Activated T-cell treated with anti-CD3 and anti-CD28 coated beads, Interleukin-2, amount 50 U/mL, for 72 hours (primary cell): ENCODE results near the gene APP. TPM values are rescaled to one million over a fixed set of nuclear protein-coding genes. Genes with fewer than 3 reads are reported as not detected.
A peak's percentile ranks its signal among the peaks of the same experiment; 100 is the strongest.

Experiments used
- ATAC-seq, 2 donors: fragments of 150-1000 bp; cut with Tn5 transposase; replicated peaks in 1 of 2; 2 replicates each; pipeline ENCODE4 v1.10.0; 2021; ENCODE audit warnings: moderate library complexity in 2 of 2, mild to moderate bottlenecking in 1 of 2
- DNase-seq, 2 donors: peaks; one replicate each; pipeline ENCODE4 v3.0.0; 2021 to 2022; ENCODE audit warnings: mixed read lengths in 1 of 2
- H3K27ac Mint-ChIP-seq: one replicate; pipeline ENCODE4 v1.8.0; 2022; ENCODE audit warnings: mild to moderate bottlenecking, moderate library complexity, mixed read lengths
- H3K27me3 Mint-ChIP-seq: one replicate; pipeline ENCODE4 v1.8.0; 2022; ENCODE audit warnings: low read depth, mixed read lengths
- H3K36me3 Mint-ChIP-seq, 2 donors: one replicate each; pipeline ENCODE4 v1.8.0; 2022; ENCODE audit warnings: mixed read lengths in 2 of 2, mild to moderate bottlenecking in 1 of 2; ENCODE audit not compliant: insufficient read depth in 2 of 2
- H3K4me1 Mint-ChIP-seq: one replicate; pipeline ENCODE4 v1.8.0; 2022; ENCODE audit warnings: low read depth, mixed read lengths
- H3K4me3 Mint-ChIP-seq, 2 donors: one replicate each; pipeline ENCODE4 v1.8.0; 2022; ENCODE audit warnings: mild to moderate bottlenecking in 2 of 2, mixed read lengths in 2 of 2, moderate library complexity in 2 of 2
- H3K9me3 Mint-ChIP-seq, 2 donors: one replicate each; pipeline ENCODE4 v1.8.0; 2022; ENCODE audit warnings: mixed read lengths in 2 of 2
- total RNA-seq, 2 donors: library from RNA; stranded (reverse); gene quantifications; one replicate each; pipeline ENCODE4 v1.2.3, GENCODE V29; 2022

APP gene
- 10 to 100 TPM; 37.2 to 45.0 TPM for total RNA-seq

DNA sequence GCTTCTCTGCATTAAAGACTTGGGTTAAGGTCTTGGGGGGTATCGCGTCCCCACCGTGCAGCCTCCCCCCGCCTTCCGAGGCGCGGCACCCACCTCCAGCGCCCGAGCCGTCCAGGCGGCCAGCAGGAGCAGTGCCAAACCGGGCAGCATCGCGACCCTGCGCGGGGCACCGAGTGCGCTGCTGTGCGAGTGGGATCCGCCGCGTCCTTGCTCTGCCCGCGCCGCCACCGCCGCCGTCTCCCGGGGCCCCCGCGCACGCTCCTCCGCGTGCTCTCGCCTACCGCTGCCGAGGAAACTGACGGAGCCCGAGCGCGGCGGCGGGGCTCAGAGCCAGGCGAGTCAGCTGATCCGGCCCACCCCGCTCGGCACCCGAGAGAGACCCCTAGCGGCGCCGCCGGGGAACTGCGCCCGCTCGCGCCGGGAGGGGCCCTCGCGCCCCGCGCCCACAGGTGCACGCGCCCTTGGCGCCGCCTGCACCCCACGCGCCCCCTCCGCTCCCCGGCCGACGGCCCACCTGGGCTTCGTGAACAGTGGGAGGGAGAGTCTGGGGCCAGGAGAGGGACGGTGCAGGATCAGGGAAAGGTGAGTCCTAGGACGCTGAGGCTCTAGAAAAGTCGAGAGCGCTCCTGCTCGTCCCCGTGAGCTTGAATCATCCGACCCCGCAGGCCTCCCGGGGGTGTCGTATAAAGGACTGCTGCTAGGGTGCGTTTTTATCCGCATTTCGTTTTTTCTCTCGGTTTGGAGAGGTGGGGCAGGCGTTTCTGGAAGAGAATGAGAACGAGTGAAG lies at the start of gene APP:
APP (minus strand) TSS at position 300 of the 787 bp plus-strand sequence; CDS start at position 150, 150 bp downstream.
- peaks cover 33% of the 10 kb centered on the region for H3K4me1 Mint-ChIP-seq
- peak within 1 kb of the TSS; percentile 98 for H3K4me3 Mint-ChIP-seq
- H3K9me3 Mint-ChIP-seq, result no peaks in the 10 kb centered on the region
- peak; percentile 89 to 95 for DNase-seq
- H3K27me3 Mint-ChIP-seq, result peaks cover 9% of the 10 kb centered on the region
- H3K27ac Mint-ChIP-seq, result peak within 1 kb of the TSS; percentile 43
- ATAC-seq, result peak; percentile 84 to 86
- H3K36me3 Mint-ChIP-seq, result peaks cover 3% of the 10 kb centered on the region in 2 donors

DNA sequence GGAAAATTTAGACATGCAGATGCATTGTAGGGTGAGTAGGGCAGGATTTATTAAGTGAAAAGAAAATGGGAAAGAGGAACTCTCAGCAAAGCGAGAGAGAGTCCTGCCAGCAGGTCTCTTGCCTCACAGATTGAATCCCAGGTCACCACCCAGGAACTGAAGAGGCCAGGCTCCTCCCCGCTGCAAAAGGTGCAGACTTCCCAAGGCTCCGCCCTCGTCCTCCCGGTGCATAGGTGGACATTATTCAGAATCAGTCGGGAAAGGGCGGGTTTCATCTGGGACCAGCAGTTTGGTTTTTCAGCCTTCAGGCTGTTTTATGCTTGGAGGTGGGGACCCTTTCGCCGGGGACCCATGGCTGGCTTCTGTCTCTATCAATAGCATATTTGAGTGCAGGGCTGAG lies 41.6 kb upstream of the APP start:
- Mint-ChIP-seq H3K27me3 (no peaks in the 10 kb centered on the region), H3K4me3 (no peak overlapping the region)

DNA sequence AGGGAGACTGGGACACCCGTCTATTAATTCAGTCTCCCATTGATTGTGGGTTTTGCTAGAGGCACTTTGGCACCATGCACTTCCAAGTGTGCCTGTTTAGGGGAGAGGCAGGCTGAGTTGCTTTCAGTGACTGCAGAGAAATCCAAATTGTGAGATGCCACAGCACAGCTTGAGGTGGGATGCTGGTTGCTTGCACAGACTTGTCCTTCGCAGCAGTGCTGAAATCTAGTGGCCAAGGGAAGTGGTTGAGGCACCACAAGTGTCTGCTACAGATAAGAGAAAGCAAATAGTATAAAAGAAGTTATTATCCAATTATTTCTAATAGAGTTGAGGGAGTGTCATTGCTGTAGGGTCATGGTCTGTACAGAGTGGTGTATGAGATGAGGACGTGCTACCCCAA lies 40.0 kb upstream of the APP start:
- Mint-ChIP-seq H3K36me3 (no peaks in the 10 kb centered on the region), H3K27ac (no peak overlapping the region), H3K9me3 (no peaks in the 10 kb centered on the region), H3K4me1 (no peaks in the 10 kb centered on the region), H3K27me3 (no peaks in the 10 kb centered on the region), H3K4me3 (no peak overlapping the region)
- no peak for ATAC-seq
- no peak for DNase-seq

More for the DNA sequence above, 41.6 kb upstream of the APP start:
- Mint-ChIP-seq H3K27ac (no peak overlapping the region), H3K9me3 (no peaks in the 10 kb centered on the region), H3K4me1 (no peaks in the 10 kb centered on the region), H3K36me3 (no peaks in the 10 kb centered on the region)
- DNase-seq (no peak), ATAC-seq (no peak)

DNA sequence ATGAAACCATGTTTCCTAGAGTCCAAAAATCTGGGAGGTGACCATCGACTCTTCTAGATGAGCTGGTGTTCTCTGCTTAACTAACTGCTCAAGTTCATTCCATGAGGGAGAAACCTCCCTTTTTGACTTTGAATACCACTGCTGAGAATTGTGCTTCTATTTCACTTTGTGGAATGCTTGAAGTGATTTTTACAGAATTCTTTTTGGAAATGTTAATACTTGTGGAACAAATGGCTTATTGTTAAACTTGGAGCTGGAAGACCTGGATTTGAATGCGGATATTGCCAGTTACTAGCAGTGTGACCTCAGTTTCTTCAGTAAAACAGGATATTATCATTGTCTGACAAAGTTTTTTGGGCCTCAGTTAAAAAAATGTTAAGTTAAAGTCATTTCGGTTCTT lies 36.5 kb upstream of the APP start:
- Mint-ChIP-seq H3K36me3 (no peaks in the 10 kb centered on the region), H3K27me3 (no peaks in the 10 kb centered on the region), H3K4me3 (no peak overlapping the region), H3K9me3 (no peaks in the 10 kb centered on the region), H3K27ac (no peak overlapping the region), H3K4me1 (no peaks in the 10 kb centered on the region)
- no peak for DNase-seq
- no peak for ATAC-seq

DNA sequence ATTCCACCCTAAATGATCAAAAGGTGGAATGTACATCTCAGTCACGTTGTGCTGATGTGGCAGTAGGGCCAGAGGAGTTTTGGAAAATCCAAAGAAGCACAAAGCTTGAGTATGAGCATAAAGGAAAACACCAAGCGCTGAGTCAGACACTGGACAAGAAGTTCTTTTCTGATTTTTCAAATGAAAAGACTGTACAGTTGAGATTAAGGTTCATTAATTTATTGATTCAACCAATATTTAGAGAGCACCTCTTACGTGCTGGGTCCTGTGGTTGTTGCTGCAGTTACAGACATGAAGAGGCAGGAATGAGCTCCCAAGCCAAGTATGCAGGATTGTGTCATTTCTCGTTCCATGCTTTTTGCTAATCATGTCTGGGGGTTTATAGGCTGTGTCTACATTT lies 28.9 kb upstream of the APP start:
- Mint-ChIP-seq H3K4me3 (no peak overlapping the region), H3K9me3 (no peaks in the 10 kb centered on the region), H3K36me3 (no peaks in the 10 kb centered on the region), H3K4me1 (no peaks in the 10 kb centered on the region), H3K27ac (no peak overlapping the region), H3K27me3 (no peaks in the 10 kb centered on the region)
- ATAC-seq (no peak), DNase-seq (no peak)

DNA sequence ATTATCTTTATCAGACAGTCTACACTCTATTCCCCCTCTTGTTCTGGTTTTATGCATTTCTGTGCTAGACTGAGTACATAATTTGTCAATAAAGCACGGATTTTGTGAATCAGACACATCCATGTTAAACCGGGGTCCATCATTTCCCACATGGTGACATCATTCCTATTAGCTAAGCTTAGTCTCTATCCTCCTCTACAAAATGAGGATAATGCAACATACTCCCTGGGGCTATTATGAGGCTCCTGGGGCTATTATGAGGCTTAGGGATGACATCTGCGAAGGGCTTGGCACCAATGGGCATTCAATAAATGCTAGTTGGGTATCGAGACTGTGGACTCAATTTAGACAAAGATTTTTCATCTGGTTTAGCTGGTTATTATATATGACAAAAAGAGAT lies 25.1 kb upstream of the APP start:
- ATAC-seq, result no peak
- Mint-ChIP-seq H3K27me3 (no peaks in the 10 kb centered on the region), H3K4me3 (no peak overlapping the region), H3K27ac (no peak overlapping the region), H3K4me1 (no peaks in the 10 kb centered on the region), H3K36me3 (no peaks in the 10 kb centered on the region), H3K9me3 (peaks cover 0 to 1% of the 10 kb centered on the region in 2 donors)
- no peak for DNase-seq

DNA sequence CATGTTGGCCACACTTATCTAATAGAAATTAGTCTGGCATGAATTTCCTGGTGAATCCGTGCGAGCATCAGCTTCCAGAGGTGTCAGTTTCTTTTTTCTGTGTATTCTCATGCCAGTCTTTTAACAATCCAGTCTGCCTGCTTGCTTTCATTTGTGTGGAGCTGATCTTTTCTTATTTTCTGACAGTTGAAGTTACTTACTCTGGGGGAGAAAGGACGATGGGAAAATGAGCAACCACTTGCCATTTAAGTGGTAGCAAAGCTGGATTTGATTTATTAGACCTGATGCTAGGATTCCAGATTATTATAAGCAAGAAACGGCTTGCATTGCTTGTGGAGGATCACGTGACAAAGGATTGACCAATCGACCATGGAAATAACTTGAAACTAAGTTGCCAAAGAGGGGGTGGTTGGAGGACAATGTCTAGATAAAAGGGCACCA lies 24.3 kb upstream of the APP start:
- no peak overlapping the region for H3K4me3 Mint-ChIP-seq
- ATAC-seq (no peak), DNase-seq (no peak)
- peaks cover 0 to 1% of the 10 kb centered on the region in 2 donors for H3K9me3 Mint-ChIP-seq
- H3K27ac Mint-ChIP-seq, result no peak overlapping the region
- H3K27me3 Mint-ChIP-seq, result no peaks in the 10 kb centered on the region
- no peaks in the 10 kb centered on the region for H3K4me1 Mint-ChIP-seq
- no peaks in the 10 kb centered on the region for H3K36me3 Mint-ChIP-seq

DNA sequence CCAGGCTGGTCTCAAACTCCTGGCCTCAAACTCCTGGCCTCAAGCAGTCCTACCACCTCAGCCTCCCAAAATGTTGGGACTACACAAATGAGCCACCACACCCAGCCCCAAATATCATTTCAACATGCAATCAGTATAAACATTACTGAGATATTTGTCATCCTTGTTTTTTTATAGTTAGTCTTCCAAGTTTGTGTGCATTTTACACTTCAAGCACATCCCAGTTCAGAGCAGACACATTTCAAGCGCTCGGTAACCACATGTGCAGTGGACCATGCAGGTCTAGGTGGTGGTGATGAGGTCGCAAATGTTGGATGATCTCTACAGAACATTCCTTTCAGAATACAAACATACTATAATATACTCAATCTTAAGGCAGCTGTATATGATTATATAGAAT lies 23.8 kb upstream of the APP start:
- no peaks in the 10 kb centered on the region for H3K27me3 Mint-ChIP-seq
- no peaks in the 10 kb centered on the region for H3K4me1 Mint-ChIP-seq
- H3K27ac Mint-ChIP-seq, result no peak overlapping the region
- peaks cover 0 to 1% of the 10 kb centered on the region in 2 donors for H3K9me3 Mint-ChIP-seq
- no peaks in the 10 kb centered on the region for H3K36me3 Mint-ChIP-seq
- ATAC-seq (no peak), DNase-seq (no peak)
- H3K4me3 Mint-ChIP-seq, result no peak overlapping the region

DNA sequence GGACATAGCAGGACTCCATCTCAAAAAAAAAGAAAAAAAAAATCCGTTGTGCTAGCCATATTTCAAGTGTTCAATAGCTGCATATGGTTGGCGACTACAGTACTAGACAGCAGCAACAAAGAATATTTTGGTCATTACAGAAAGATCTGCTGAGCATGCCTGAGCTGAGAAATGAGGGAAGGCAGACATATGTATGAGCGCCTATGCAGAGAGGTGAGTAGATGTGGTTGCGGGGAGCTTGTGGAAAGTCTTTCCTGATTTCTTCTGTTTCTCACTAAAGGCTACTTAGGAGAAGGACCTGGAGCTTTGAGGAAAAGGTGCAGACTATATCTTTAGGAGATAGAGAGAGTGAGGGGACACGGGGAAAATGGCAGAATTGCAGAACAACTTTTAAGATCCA lies 21.0 kb upstream of the APP start:
- no peak for DNase-seq
- no peaks in the 10 kb centered on the region for H3K4me1 Mint-ChIP-seq
- H3K9me3 Mint-ChIP-seq, result peaks cover 0 to 1% of the 10 kb centered on the region in 2 donors
- no peaks in the 10 kb centered on the region for H3K27me3 Mint-ChIP-seq
- H3K36me3 Mint-ChIP-seq, result no peaks in the 10 kb centered on the region
- no peak for ATAC-seq
- H3K4me3 Mint-ChIP-seq, result no peak overlapping the region
- no peak overlapping the region for H3K27ac Mint-ChIP-seq

DNA sequence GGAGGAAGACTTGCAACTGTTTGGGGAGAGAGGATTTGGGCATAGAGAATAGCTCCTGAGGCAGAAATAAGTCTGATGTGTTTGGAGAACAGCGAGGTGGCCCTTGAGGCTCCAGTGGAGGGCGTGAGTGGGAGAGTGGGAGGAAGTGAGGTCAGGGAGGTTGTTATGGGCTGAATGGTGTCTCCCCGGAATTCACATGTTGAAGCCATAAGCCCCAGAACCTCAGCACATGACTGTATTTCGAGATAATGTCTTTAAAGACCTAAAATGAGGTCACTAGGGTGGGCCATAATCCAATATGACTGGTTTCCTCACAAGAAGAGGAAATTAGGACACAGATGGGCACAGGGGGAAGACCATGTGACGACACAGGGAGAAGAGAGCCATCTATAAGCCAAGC lies 17.9 kb upstream of the APP start:
- peaks cover 0 to 1% of the 10 kb centered on the region in 2 donors for H3K9me3 Mint-ChIP-seq
- no peaks in the 10 kb centered on the region for H3K36me3 Mint-ChIP-seq
- no peak for ATAC-seq
- H3K27ac Mint-ChIP-seq, result no peak overlapping the region
- no peak for DNase-seq
- no peaks in the 10 kb centered on the region for H3K27me3 Mint-ChIP-seq
- H3K4me3 Mint-ChIP-seq, result no peak overlapping the region
- H3K4me1 Mint-ChIP-seq, result no peaks in the 10 kb centered on the region

DNA sequence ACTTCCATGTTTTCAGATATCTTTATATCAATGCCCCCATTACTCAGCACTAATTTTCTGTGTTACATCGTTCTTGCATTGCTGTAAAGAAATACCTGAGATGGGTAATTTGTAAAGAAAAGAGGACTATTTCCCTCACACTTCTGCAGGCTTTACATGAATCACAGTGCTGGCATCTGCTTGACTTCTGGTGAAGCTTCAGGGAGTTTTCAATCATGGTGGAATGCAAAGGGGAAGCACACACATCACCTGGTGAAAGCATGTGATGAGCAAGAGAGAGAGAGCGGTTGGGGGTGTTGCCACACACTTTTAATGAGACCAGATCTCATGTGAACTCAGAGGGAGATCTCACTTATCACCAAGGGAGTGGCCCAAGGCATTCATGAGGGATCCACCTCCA lies 14.9 kb upstream of the APP start:
- H3K27ac Mint-ChIP-seq, result no peak overlapping the region
- DNase-seq (no peak), ATAC-seq (no peak)
- no peaks in the 10 kb centered on the region for H3K9me3 Mint-ChIP-seq
- H3K36me3 Mint-ChIP-seq, result no peaks in the 10 kb centered on the region
- H3K4me1 Mint-ChIP-seq, result no peaks in the 10 kb centered on the region
- no peak overlapping the region for H3K4me3 Mint-ChIP-seq
- H3K27me3 Mint-ChIP-seq, result no peaks in the 10 kb centered on the region

DNA sequence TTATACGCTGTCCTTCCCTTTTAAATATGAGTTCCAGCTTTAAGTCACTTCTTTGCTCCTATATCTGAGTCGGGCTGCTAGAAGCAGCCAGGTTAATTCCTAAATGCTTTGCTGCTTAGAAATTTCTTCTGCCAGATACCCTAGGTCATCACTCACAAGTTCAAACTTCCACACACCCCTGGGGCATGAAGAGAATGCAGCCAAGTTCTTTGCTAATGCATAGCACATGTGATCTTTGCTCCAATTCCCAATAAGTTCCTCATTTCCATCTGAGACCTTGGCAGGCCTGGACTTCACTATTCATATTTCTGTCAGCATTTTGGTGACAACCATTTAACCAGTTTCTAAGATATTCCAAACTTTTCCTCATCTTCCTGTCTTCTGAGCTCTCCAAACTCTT lies 14.5 kb upstream of the APP start:
- no peaks in the 10 kb centered on the region for H3K4me1 Mint-ChIP-seq
- H3K9me3 Mint-ChIP-seq, result no peaks in the 10 kb centered on the region
- no peaks in the 10 kb centered on the region for H3K36me3 Mint-ChIP-seq
- no peaks in the 10 kb centered on the region for H3K27me3 Mint-ChIP-seq
- no peak overlapping the region for H3K27ac Mint-ChIP-seq
- H3K4me3 Mint-ChIP-seq, result no peak overlapping the region
- DNase-seq, result no peak
- no peak for ATAC-seq

DNA sequence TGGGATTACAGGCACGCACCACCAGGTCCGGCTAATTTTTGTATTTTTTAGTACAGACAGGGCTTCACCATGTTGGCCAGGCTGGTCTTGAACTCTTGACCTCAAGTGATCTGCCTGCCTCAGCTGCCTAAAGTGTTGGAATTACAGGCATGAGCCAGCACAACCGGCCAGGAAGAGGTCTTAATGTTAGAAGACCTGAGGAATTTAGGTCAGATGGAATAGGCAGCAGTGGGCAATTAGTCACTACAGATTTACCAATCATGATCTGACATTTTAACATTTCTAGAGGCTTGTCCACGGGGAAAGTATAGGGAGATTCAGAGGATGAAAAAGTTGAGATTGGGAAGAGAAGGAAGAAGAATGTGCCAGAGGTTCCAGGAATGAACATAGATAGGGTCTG lies 8.9 kb upstream of the APP start:
- H3K27me3 Mint-ChIP-seq, result no peaks in the 10 kb centered on the region
- no peaks in the 10 kb centered on the region for H3K9me3 Mint-ChIP-seq
- no peak for ATAC-seq
- no peak for DNase-seq
- H3K4me3 Mint-ChIP-seq, result no peak overlapping the region
- no peaks in the 10 kb centered on the region for H3K36me3 Mint-ChIP-seq
- no peak overlapping the region for H3K27ac Mint-ChIP-seq
- H3K4me1 Mint-ChIP-seq, result no peaks in the 10 kb centered on the region
